ENCODE measurements around the gene CREB1.
"Not testable (repeated sequence)": the region's sequence is repeated elsewhere in the genome, so short reads cannot be mapped to it uniquely, and the experiment has no call there.

The CREB1 gene

DNA sequence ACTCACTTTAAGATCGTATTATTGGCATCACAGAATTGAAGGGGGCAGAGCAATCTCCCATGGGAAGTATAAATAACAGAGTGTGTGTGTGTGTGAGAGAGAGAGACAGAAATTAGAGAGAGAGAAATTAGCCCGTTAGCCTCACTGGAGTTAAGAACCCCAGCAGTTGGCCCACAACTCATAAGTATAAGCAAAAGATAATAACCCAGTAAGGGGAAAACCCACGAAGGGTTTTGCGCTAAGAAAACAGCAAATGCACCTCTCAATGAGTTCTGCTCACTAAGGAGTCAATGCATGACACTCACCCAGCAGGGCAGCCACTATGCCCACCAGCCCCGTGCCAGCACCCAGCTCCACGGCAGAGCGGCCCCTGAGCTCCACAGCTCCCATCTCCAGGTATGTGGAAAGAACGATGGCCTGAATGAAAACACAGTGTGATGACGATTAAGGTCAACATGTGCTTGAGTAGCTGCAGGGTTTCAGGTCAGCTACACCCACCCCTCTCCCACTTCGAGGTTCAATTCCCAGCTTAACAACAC is 91.8 kb downstream of the CREB1 start:
- DNase-seq = no peak

DNA sequence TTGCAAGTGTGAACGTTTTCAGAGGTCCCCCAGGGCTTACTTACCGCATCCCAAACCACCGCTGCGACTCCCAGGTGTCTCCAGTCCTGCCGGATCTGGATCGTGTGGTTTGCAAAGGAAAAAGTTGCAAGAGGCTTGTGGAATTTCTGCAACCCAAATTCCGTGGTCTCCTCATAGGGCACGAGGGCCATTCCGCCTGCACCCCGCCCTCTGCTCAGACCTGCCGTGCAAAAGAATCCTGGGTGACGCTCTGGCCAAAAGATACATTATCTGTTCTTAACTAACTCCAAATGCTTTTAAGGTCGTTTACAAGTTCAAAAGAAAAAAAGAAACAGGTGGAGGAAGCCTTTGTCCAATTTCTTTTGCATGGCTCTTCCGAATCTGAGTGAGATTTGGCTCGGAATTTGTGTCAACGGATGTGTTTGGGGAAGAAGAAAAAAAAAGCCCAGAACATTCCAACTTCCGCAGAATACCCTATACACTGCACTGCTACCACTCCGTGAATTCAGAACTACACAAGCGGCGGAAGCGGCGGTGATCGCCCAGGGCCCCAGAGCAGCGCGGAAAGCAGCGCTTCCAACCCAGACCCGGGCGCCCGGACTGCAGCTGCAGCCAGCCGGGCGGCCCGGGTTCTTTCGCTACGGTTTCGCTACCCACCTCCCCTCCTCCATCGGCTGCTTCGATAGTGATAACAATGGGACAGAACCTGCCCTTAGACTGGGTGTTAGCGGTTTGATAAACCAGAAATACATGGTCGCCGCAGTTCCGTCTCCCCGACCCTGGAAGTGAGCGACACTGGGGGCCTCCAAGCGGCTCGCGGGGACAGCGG is 94.6 kb downstream of the CREB1 start:
- no peak for DNase-seq

DNA sequence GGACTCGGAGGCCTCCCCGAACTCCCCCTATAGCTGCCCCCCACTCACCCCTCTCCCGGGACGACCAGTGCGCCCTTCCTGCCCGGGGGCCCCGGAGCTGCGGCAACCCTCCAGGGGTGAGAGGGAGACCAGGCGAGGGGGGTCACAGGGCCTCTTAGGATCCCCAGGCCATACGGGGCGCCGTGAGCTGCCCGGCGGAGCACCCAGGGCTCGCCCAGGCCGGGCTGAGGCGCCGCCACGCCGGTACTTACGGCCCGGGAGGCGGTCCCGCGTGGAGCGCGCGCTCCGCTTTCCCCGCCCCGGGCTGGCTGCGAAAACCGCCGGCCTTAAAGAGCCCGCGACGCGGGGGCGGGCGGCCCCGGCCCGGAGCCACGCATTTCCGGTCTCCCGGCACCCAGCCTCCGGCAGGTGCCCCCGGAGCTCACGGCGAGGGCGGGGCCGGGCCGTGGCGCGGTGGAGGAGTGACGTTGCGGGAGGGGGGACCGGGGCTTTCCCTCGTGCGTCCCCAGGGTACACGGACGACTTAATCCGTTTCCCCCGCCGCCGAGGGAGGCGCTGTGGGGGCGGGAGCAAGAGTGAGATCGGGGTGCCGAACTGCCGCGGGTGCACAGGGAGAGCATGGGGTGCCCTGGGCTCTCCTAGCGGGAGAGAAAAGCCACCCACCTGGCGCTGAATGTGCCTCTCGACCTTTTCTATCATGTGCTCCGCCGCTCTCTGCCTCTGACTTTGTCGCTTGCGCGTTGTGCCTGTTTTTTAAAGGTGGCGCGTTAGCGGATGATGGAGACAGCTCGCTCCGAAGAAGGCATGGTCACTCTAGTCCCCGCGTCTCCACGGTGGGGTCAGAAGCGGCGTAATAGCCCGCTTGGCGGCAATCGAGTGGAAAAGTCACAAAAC is 95.5 kb downstream of the CREB1 start, which contains the start of gene METTL21A:
TSS of gene METTL21A (minus strand) at position 381 of the 894 bp plus-strand sequence. CDS start 1,019 bp downstream, outside the sequence.
- peak; percentile 37 for DNase-seq

- no peak for DNase-seq
Observed at GRCh38 chr2:207629553-207629952, 99.8 kb downstream of the CREB1 start.

DNA sequence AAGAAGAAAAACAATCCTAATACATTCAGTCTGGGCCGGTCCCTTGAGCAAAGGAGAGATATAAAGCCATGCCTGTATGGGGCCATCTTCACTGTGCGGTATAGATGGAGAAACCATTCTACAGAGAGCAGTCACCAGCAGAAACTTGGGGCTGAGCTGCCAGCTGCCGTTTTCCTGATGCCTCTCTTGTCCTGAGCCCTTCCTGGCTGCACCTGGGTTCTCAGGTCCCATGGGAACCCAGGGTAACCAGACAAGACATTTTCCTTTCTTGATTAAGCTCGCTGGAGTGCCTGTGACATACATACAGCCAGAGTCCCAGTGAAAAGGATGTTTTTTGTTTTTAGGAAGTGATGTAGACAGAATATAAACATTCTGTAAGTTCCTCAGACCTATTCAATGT is 100.7 kb downstream of the CREB1 start:
- DNase-seq = peak; percentile 88

DNA sequence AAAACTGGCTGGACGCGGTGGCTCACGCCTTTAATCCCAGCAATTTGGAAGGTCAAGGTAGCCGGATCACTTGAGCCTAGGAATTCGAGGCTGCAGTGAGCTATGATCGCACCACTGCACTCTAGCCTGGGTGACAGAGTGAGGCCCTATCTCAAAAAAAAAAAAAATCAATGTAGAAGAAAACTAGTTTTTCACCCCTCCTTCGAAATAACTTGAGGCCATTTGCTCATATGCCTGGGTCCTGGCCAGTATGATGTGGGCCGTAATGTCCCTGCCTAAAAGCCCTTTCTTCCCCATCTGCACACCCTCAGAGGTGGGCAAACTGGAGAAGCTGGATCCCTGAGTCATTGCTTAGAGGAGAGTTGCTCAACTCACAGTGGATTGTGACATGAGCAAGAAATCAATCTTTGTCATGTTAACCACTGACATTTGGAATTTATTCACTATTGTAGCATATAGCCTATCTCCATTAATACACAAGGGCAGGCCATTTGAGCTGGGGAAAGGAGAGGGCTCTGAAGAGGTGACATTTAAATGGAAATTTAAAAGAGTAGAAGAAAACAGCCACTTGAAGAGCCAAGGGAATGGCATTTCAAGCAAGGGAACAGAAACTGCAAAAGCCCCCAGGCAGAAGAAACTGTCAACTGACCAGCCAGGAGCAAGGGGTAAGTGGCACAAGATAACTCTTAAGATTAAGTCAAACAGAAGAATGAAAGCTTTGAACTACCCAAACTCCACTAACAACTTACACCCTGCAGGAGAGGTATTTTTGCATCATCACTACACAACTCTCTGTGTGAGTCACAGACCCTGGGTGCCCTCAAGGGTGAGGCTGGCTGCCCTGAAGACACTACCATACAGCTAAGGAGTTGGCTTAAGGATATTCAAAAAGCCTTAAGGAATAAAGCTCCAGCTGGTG is 103.1 kb downstream of the CREB1 start:
- DNase-seq = no peak

DNA sequence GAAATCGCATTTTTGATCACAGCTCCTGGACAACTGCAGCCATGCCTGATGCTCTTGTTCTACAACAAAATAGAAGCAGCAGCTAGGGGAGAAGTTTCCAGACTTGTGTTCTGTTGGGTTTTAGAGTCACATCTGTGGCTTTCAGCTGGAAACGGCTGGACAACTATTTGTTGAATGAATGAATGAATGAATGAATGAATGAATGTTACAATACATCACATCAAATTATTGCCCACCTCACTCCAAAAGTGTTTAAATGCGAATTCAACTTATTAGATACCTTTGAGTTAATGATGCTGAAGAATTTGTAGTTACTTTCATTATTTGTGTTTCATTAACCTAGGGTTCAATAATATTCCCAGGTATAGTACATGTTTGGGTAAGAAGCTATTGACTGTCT is 103.9 kb downstream of the CREB1 start:
- no peak for DNase-seq

- no peak for DNase-seq
Observed at GRCh38 chr2:207635468-207636200, 105.9 kb downstream of the CREB1 start.

GRCh38 chr2:207639288-207639687 is 109.5 kb downstream of the CREB1 start:
- not testable (repeated sequence) for DNase-seq

- no peak for DNase-seq
Observed at GRCh38 chr2:207640160-207640559, 110.4 kb downstream of the CREB1 start.

DNA sequence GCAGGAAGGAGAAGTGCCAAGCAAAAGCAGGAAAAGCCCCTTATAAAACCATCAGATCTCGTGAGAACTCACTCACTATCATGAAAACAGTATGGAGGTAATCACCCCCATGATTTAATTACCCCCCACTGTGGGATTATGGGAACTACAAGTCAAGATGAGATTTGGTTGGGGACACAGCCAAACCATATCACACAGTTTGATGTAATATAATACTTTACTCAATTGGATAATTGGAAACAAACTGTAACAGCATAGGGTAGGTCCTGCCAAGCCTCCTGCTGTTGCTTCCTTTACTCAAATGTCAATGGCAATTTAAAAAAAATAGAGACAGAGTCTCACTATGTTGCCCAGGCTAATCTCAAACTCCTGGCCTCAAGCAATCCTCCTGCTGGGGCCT is 110.9 kb downstream of the CREB1 start:
- no peak for DNase-seq

DNA sequence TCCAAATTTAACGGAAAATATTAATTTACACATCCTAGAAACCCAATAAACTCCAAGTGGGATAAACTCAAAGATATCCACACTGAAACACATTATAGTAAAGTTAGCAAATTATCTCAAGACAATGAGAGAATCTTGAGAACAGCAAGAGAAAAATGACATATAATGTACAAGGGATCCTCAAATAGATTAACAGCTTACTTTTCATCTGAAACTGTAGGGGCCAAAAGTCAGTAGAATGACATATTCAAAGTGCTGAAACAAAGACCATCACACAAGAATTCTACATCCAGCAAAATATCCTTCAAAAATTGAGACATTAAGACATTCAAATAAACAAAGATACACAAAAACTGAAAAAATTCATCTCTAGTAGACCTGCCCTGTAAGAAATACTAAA is 114.1 kb downstream of the CREB1 start:
- DNase-seq = no peak

DNA sequence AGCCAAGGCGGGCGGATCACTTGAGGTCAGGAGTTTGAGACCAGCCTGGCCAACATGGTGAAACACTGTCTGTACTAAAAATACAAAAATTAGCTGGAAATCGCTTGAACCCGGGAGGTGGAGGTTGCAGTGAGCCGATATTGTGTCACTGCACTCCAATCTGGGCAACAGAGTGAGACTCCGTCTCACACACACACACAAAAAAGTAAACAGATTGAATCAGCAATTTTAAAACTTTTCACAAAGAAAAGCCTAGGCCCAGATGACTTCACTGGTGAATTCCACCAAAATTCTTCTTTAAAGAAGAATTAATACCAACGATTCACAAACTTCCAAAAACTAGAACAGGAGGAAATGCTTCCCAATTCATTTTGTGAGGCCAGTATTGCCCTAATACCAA is 116.8 kb downstream of the CREB1 start:
- DNase-seq = not testable (repeated sequence)
